SK-N-MC (cell line): Measurements from ENCODE around the gene GABBR2.

Experiments
- EZH2 ChIP-seq: fragments of 200-600 bp; sonication (generic); IDR thresholded peaks from one replicate; pipeline ENCODE4 v1.6.1; 2017; ENCODE audit warnings: antibody characterized with exemption
- POLR2AphosphoS5 ChIP-seq: IDR thresholded peaks from 2 replicates; pipeline ENCODE4 v1.6.1; 2012; ENCODE audit warnings: mild to moderate bottlenecking, low read depth, low read length, borderline replicate concordance

DNA sequence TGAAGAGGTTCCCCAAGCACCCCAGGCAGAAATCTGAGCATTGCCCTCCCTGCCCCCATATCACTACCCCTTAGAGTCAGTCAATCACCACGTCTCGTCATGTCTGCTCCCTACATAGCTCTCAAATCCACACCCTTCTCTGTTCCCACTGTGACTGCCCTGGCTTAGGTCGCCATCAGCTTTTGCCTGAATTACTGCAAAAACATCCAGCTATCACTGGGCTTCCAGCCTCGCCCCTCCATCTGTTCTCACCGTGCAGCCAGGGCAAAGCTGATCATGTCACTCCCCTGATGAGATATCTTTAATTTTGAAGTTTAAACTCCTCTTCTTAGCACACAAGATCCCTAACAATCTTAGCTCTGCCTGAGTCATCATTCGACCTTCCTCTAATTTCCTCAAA, 363.7 kb downstream of the GABBR2 start:
- TF ChIP-seq POLR2AphosphoS5 (no peak), EZH2 (no peak)
